OCI-LY7 (cell line): ENCODE measurements around the gene MAP7D1. TPM values are rescaled to one million over a fixed set of nuclear protein-coding genes. Genes with fewer than 3 reads are reported as not detected.
"Not testable (repeated sequence)": the region's sequence is repeated elsewhere in the genome, so short reads cannot be mapped to it uniquely, and the experiment has no call there.

Source experiments
- BruUV-seq: library from RNA; stranded (reverse); fragments of 400-500 nt; replicated peaks from 2 replicates; lab custom pipeline; 2021; lab: Mats Ljungman, UMichigan
- CTCF ChIA-PET: fragments of 300-600 bp; sonication (Branson Sonifier 250); formaldehyde crosslinking; loops from one replicate; lab custom pipeline; 2022; ENCODE audit warnings: antibody characterized with exemption; ENCODE audit not compliant: unreplicated experiment; lab: Charles Lee
- POLR2A ChIA-PET: fragments of 300-600 bp; sonication (Branson Sonifier 250); formaldehyde crosslinking; loops from one replicate; lab custom pipeline; 2022; ENCODE audit warnings: antibody characterized with exemption; lab: Charles Lee
- DNase-seq: peaks from one replicate; pipeline ENCODE4 v3.0.0-alpha.2; 2015; ENCODE audit warnings: low spot score
- H2AFZ ChIP-seq: fragments of 200-600 bp; sonication (generic), shearing (Covaris generic); 2 replicates; pipeline ENCODE4 v1.6.1; 2014; ENCODE audit warnings: mild to moderate bottlenecking, antibody characterized with exemption, low read length, moderate library complexity
- H3K27ac ChIP-seq: fragments of 200-600 bp; sonication (generic); 2 replicates; pipeline ENCODE4 v1.5.1; 2014; ENCODE audit warnings: mixed run types, low read depth, mild to moderate bottlenecking, moderate library complexity, low read length, inconsistent platforms; ENCODE audit not compliant: poor library complexity, severe bottlenecking
- H3K36me3 ChIP-seq: fragments of 200-600 bp; sonication (generic); 2 replicates; pipeline ENCODE4 v1.6.1; 2014; ENCODE audit warnings: mild to moderate bottlenecking, antibody characterized with exemption, low read length, moderate library complexity, mixed read lengths; ENCODE audit not compliant: insufficient read depth
- H3K4me1 ChIP-seq: fragments of 200-600 bp; sonication (generic); 2 replicates; pipeline ENCODE4 v1.5.1; 2014; ENCODE audit warnings: mild to moderate bottlenecking, low read length; ENCODE audit not compliant: insufficient read depth, poor library complexity, severe bottlenecking
- H3K4me2 ChIP-seq: fragments of 200-600 bp; sonication (generic); 2 replicates; pipeline ENCODE4 v1.6.1; 2014; ENCODE audit warnings: mild to moderate bottlenecking, low read length
- H3K4me3 ChIP-seq: fragments of 200-600 bp; sonication (generic); 2 replicates; pipeline ENCODE4 v1.5.1; 2014; ENCODE audit warnings: mild to moderate bottlenecking, low read depth, low read length; ENCODE audit not compliant: poor library complexity, severe bottlenecking
- H3K79me2 ChIP-seq: fragments of 200-600 bp; sonication (generic); 2 replicates; pipeline ENCODE4 v1.6.1; 2016; ENCODE audit warnings: low read depth, mild to moderate bottlenecking, low read length, moderate library complexity, mixed read lengths; ENCODE audit not compliant: insufficient read depth
- H3K9me2 ChIP-seq: fragments of 200-600 bp; sonication (generic); 2 replicates; pipeline ENCODE4 v1.6.1; 2016; ENCODE audit warnings: mild to moderate bottlenecking, low read length, mixed read lengths; ENCODE audit not compliant: insufficient read depth
- H3K9me3 ChIP-seq: fragments of 200-600 bp; sonication (generic); 2 replicates; pipeline ENCODE4 v1.6.1; 2014; ENCODE audit warnings: mild to moderate bottlenecking, mixed run types, low read length, mixed read lengths
- H4K20me1 ChIP-seq: fragments of 200-600 bp; sonication (generic); 2 replicates; pipeline ENCODE4 v1.6.1; 2014; ENCODE audit warnings: mild to moderate bottlenecking, antibody characterized with exemption, low read length, moderate library complexity, mixed read lengths; ENCODE audit not compliant: insufficient read depth
- EZH2phosphoT487 ChIP-seq: fragments of 200-600 bp; sonication (generic); IDR thresholded peaks from 2 replicates; pipeline ENCODE4 v1.6.1; 2018; ENCODE audit warnings: low read depth, borderline replicate concordance, mild to moderate bottlenecking, mixed run types, antibody characterized with exemption, low read length, moderate library complexity, mixed read lengths
- intact Hi-C: fragments of 100-400 bp; cut with micrococcal nuclease; formaldehyde crosslinking; loops from one replicate; pipeline ENCODE4 v1.10.0; 2022; ENCODE audit not compliant: unreplicated experiment
- total RNA-seq, 2 experiments: library from RNA; depleted of rRNA in 1 of 2; stranded (reverse); fragments of >200 nt in 1 of 2; shearing (Covaris generic) in 1 of 2; gene quantifications; 2 replicates each; pipeline ENCODE4 v1.2.3, GENCODE V29; 2014 to 2022
- TF ChIP-seq, protein P1 (sequence below): fragments of 200-600 bp; sonication (generic); conservative IDR thresholded peaks from 2 replicates; pipeline ENCODE4 v1.5.1; 2014; ENCODE audit warnings: mild to moderate bottlenecking, antibody characterized with exemption, low read length, moderate library complexity, mixed read lengths

MAP7D1 gene
- total RNA-seq, 2 experiments from 2014 or later, result 61.2 to 101 TPM

GRCh38 chr1:36217670-36218069 lies 61.7 kb downstream of the MAP7D1 start:
- Histone ChIP-seq H3K4me1 (peaks cover 2% of the 10 kb centered on the region), H3K9me3 (no peaks in the 10 kb centered on the region), H4K20me1 (no peaks in the 10 kb centered on the region), H3K36me3 (no peaks in the 10 kb centered on the region), H3K27ac (no peak overlapping the region), H3K9me2 (no peaks in the 10 kb centered on the region), H3K4me2 (no peak overlapping the region), H2AFZ (no peak overlapping the region), H3K4me3 (no peak overlapping the region), H3K79me2 (no peaks in the 10 kb centered on the region)
- TF ChIP-seq EZH2phosphoT487, result no peak
- TF ChIP-seq, protein P1, sequence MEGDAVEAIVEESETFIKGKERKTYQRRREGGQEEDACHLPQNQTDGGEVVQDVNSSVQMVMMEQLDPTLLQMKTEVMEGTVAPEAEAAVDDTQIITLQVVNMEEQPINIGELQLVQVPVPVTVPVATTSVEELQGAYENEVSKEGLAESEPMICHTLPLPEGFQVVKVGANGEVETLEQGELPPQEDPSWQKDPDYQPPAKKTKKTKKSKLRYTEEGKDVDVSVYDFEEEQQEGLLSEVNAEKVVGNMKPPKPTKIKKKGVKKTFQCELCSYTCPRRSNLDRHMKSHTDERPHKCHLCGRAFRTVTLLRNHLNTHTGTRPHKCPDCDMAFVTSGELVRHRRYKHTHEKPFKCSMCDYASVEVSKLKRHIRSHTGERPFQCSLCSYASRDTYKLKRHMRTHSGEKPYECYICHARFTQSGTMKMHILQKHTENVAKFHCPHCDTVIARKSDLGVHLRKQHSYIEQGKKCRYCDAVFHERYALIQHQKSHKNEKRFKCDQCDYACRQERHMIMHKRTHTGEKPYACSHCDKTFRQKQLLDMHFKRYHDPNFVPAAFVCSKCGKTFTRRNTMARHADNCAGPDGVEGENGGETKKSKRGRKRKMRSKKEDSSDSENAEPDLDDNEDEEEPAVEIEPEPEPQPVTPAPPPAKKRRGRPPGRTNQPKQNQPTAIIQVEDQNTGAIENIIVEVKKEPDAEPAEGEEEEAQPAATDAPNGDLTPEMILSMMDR, result 0 out of 2 replicates have a peak, but pooled peaks have one; percentile 26
- DNase-seq, result no peak
- intact Hi-C loops, result no loop called here
- BruUV-seq, result no TSS peak
- POLR2A ChIA-PET, result no interaction called here
- CTCF ChIA-PET, result no interaction called here

- intact Hi-C loops, H3K4me2 ChIP-seq, H3K4me3 ChIP-seq, H3K9me3 ChIP-seq, H2AFZ ChIP-seq, H3K9me2 ChIP-seq, H3K27ac ChIP-seq, CTCF ChIA-PET, DNase-seq, BruUV-seq: not testable (repeated sequence)
- H3K79me2 ChIP-seq, result peaks cover 25% of the 10 kb centered on the region
- H4K20me1 ChIP-seq, result peaks cover 18% of the 10 kb centered on the region
- peaks cover 20% of the 10 kb centered on the region for H3K36me3 ChIP-seq
- H3K4me1 ChIP-seq, result peaks cover 24% of the 10 kb centered on the region
- POLR2A ChIA-PET, result interaction anchor here (0.6 kb wide), 1 partner anchor 66 kb away, joined by 3 read pairs; no protein-coding TSS in a partner anchor
Observed at GRCh38 chr1:36221901-36222300, 65.9 kb downstream of the MAP7D1 start.

DNA sequence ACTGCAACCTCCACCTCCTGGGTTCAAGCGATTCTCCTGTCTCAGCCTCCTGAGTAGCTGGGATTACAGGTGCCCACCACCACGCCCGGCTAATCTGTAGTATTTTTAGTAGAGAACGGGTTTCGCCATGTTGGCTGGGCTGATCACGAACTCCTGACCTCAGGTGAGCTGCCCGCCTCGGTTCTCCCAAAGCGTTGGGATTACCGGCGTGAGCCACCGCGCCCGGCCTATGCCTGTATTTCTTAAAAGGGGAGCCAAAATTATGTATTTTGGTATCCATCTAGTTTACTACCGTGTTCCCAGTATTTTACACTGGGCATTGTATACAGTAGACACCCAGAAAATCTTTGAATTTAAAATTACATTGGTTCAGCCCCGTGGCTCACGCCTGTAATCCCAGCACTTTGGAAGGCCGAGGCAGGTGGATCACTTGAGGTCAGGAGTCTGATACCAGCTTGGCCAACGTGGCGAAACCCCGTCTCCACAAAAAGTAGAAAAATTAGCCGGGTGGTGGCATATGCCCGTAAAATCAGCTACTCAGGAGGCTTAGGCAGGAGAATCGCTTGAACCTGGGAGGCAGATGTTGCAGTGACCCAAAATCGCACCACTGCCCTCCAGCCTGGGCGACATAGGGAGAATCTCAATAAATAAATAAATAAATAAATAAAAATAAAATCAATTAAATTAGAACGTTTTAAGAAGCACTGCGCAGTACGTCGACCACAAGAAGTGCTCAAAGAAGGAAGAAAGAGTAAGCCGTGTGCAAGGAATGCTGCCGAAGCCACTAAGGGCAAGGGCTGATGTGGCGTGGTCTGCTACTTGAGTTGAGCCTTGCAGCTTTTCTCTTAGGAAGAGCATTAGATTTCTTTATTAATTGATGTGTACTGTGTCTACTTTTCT lies 66.8 kb downstream of the MAP7D1 start:
- DNase-seq, result no peak
- H3K4me3 ChIP-seq, result peak overlapping the region; percentile 85
- H3K4me1 ChIP-seq, result peaks cover 24% of the 10 kb centered on the region
- ChIA-PET CTCF (interaction anchor here (0.5 kb wide), 1 partner anchor 19 kb away, joined by 3 read pairs; no protein-coding TSS in a partner anchor), POLR2A (interaction anchor here (0.6 to 2.1 kb wide), 10 partner anchors 9 to 145 kb away, joined by 3 to 6 read pairs (median 3); no protein-coding TSS in a partner anchor)
- peaks cover 19% of the 10 kb centered on the region for H4K20me1 ChIP-seq
- intact Hi-C loops, result no loop called here
- H3K9me3 ChIP-seq, result no peaks in the 10 kb centered on the region
- H3K27ac ChIP-seq, result peak overlapping the region; percentile 88
- no peaks in the 10 kb centered on the region for H3K9me2 ChIP-seq
- TF ChIP-seq EZH2phosphoT487, result no peak
- TF ChIP-seq, protein P1, result no peak
- H3K4me2 ChIP-seq, result peak overlapping the region; percentile 95
- H3K79me2 ChIP-seq, result peaks cover 33% of the 10 kb centered on the region
- H2AFZ ChIP-seq, result peak overlapping the region; percentile 95
- peaks cover 27% of the 10 kb centered on the region for H3K36me3 ChIP-seq
- BruUV-seq, result no TSS peak
